ENCODE data around the gene LTBP2.
"Not testable (repeated sequence)": the region's sequence is repeated elsewhere in the genome, so short reads cannot be mapped to it uniquely, and the experiment has no call there.

The LTBP2 gene

GRCh38 chr14:74482571-74482970 lies 129.5 kb downstream of the LTBP2 start:
- DNase-seq (ENCODE audit: low spot score), result no peak

GRCh38 chr14:74480046-74480445 lies 132.0 kb downstream of the LTBP2 start:
- DNase-seq (ENCODE audit: low spot score), result no peak

DNA sequence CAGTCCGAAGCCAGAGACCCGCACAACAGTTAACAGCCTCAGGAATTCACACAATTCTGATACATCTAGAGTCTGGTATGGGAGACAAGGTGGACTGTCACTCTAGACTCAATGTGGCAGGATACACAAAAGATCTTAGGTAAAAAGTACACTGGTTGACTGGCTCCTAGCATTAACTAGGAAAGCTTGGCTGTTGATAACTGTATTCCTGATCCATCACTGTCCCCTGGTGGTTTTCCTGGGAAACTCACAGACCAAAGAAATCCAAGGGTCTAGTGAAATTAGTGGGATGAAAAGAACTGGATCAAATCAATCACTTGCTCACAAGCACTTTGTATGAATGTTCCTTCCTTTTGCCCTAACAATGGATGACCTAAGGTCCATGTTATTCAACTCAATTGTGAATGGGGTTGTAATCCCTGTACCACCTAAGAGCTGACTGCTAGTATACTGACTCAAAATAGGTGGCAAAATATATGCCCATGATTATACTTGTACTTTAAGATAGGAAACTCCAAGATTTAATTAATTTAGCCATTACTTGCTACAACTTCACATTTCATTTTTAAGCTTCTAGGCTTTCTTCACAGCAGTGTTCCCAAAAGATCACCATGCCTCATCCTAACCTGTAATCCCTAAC lies 132.9 kb downstream of the LTBP2 start:
- no peak for DNase-seq (ENCODE audit: low spot score)

DNA sequence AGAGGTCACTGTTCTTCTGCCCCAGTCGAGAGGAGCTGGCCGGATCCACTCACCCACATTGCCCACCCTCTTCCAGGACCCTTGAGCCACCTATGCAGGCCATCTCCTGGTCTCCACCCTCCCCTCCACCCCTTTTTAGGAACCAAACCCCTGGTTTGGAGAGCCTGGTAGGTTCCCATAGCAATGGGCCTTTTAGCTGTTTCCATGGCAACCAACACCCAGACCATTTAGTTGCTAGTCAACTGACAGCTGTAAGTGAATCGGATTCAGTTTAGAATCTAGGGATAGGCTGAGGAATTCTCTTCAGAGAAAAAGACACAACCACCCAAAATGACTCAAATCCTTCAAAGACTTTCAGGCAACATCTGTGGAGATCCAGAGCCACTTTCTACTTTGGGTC lies 135.4 kb downstream of the LTBP2 start:
- DNase-seq (ENCODE audit: low spot score), result no peak

- no peak for DNase-seq (ENCODE audit: low spot score)
These were observed 135.9 kb downstream of the LTBP2 start for GRCh38 chr14:74476107-74476506.

- no peak for DNase-seq (ENCODE audit: low spot score)
These were observed 136.4 kb downstream of the LTBP2 start for GRCh38 chr14:74475678-74476077.

DNA sequence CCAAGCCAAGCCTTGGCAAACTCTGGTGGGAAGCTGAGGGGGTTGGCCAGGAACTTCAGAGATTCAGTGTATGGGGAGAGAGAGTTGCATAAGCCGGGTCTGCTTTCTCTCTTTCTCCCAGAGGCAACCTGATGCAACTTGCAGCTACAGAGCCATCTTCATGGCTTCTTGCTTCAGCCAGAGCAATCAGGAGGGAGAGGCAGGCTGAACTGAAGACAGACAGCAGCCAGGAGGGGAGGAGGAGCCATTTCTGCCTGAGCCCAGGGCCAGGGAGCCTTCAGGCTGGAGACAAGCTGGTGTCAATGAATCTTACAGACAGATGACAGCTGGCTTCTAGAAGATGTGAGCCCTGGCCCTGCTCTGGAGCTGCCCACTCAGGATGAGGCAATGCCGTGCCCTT lies 137.7 kb downstream of the LTBP2 start:
- DNase-seq (ENCODE audit: low spot score), result no peak

DNA sequence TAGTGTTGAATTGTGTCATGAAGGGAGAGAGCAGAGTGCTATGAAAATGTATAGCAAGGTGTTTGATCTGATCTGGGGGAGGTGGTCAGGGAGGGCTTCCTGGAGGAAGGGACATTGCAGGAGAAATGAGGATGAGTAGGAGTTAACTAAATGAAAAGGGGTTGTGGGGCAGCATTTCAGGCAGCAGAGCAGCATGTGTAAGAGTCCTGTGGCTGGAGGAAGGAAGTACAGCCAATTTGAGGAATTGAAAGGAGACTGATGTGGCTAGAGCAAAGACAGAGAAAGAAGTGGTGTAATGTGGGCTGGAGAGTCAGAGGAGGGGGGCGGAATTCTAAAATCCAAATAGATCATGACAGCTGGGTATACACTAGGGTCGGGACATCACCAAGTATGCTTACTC lies 139.4 kb downstream of the LTBP2 start:
- DNase-seq (ENCODE audit: low spot score), result no peak

- no peak for DNase-seq (ENCODE audit: low spot score)
These were observed 142.2 kb downstream of the LTBP2 start for GRCh38 chr14:74469548-74470518.

GRCh38 chr14:74468513-74468912 lies 143.5 kb downstream of the LTBP2 start:
- no peak for DNase-seq (ENCODE audit: low spot score)

DNA sequence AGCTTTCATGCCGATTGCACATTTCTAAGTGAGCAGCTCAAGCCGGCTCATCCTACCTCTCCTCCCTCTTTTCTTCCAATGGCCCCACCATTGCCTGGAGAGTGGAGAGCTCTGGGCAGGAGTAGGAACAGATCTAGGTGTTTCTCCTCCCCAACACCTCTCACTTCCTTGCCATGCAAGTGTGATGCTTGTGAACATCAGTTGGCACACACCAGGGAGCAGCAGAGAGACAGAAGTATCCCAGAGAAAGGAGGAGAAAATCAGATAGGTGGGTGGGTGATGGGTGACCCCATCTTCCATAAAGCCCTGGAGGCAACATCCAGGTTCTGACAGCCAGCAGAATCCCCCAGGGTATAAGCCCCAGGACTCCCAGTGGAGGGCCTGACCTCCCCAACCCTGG lies 146.7 kb downstream of the LTBP2 start:
- no peak for DNase-seq (ENCODE audit: low spot score)

GRCh38 chr14:74464785-74465184 lies 147.3 kb downstream of the LTBP2 start:
- no peak for DNase-seq (ENCODE audit: low spot score)

GRCh38 chr14:74463697-74464096 lies 148.3 kb downstream of the LTBP2 start:
- no peak for DNase-seq (ENCODE audit: low spot score)

DNA sequence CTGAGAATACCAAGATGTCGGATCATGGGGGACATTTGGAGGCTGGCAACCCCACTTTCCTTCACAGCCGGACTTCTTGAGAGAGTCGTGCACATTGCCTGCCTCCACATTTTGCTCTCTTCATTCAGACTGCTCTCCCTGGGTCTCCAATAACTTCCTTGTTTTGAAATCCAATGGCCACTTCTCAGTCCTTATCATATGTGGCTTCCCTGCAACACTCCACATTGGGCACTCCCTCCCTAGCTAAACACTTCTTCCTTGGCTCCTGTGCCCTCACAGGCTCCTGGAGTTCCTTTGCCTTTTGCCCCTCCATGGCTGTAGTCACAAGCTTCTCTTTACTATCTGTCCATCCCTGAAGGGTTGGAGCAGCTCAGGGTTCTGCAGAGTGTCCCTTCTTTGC lies 149.0 kb downstream of the LTBP2 start:
- no peak for DNase-seq (ENCODE audit: low spot score)

DNA sequence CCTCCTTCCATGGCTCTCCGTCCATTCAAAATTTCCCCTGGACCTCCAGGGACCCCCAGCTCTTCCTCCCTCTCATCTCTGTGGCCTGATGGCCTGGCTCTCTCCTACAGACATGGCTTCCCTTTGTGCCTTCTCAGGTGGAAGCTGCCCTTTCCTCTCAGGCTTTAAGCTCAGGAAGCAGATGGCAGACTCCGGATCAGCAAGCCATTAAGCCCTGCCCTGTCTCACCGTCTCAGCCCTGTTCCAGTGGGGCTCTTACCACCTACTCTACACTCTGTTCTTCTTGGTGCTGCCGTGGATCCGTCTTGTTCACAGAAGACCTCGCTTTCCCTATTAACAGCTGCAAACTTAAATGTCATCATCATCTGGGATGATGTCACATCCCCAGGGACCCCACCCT lies 152.1 kb downstream of the LTBP2 start:
- DNase-seq (ENCODE audit: low spot score), result no peak

GRCh38 chr14:74459289-74459946 lies 152.6 kb downstream of the LTBP2 start:
- no peak for DNase-seq (ENCODE audit: low spot score)

GRCh38 chr14:74457565-74457895 lies 154.5 kb downstream of the LTBP2 start:
- DNase-seq (ENCODE audit: low spot score), result no peak

- no peak for DNase-seq (ENCODE audit: low spot score)
These were observed 155.1 kb downstream of the LTBP2 start for GRCh38 chr14:74456684-74457564.

DNA sequence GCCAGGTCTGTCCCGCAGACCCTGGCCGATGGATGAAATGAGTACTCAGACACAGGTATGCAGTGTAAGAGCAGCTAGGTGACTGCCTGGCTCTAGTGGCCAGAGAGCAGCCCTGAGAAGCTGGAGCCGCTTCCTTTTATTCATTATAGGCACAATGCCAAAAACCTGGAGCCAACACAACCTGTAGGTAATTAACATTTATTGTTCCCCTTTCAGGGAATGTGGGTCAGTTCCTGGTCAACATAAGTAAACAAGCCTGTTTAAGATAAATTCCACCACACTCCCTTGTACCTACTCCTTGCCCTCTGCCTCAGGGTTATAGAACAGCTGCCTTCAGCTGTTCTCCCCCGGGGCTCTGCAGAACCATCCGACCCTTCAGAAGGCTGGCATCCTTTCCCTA lies 157.6 kb downstream of the LTBP2 start:
- not testable (repeated sequence) for DNase-seq (ENCODE audit: low spot score)

Measured in CD4-positive, alpha-beta T cell treated with Interleukin-6 at 100 ng/mL for 8 hours (primary cell).